ENCODE results near the gene SYPL1. TPM values are rescaled to one million over a fixed set of nuclear protein-coding genes. Genes with fewer than 3 reads are reported as not detected.

The SYPL1 gene
- total and polyA plus RNA-seq, 2 experiments from 2014 or later, result 94.2 to 110 TPM

GRCh38 chr7:106060394-106060920 lies 51.7 kb downstream of the SYPL1 start:
- no peak for DNase-seq (ENCODE audit: low spot score)
- Histone ChIP-seq H3K27ac (no peak overlapping the region), H3K4me2 (no peak overlapping the region), H3K36me3 (replicated peaks; ENCODE audit: insufficient read depth, low read depth) (no peaks in the 10 kb centered on the region), H2AFZ (no peak overlapping the region), H3K27me3 (no peaks in the 10 kb centered on the region), H3K4me1 (ENCODE audit: insufficient read depth) (peaks cover 11% of the 10 kb centered on the region), H3K79me2 (no peaks in the 10 kb centered on the region), H4K20me1 (ENCODE audit: insufficient read depth, poor library complexity, severe bottlenecking) (no peaks in the 10 kb centered on the region), H3K4me3 (no peak overlapping the region), H3K9me3 (ENCODE audit: low read depth) (no peaks in the 10 kb centered on the region), H3K9me2 (replicated peaks; ENCODE audit: insufficient read depth) (no peaks in the 10 kb centered on the region)
- no peak for TF ChIP-seq CTCF (IDR thresholded peaks at IDR 0.05; ENCODE audit: poor library complexity)
- no peak for TF ChIP-seq EZH2 (IDR thresholded peaks at IDR 0.05; ENCODE audit: borderline replicate concordance)
- no peak for TF ChIP-seq EZH2phosphoT487 (IDR thresholded peaks at IDR 0.05; ENCODE audit: low read depth, severe bottlenecking, unreplicated experiment)
- WGBS (ENCODE audit: low lambda C conversion rate, missing lambda C conversion rate), result 88% methylated on average over 7 of the region's 7 CpGs

GRCh38 chr7:106059556-106059955 lies 52.6 kb downstream of the SYPL1 start:
- Histone ChIP-seq H3K36me3 (replicated peaks; ENCODE audit: insufficient read depth, low read depth) (no peaks in the 10 kb centered on the region), H3K27ac (no peak overlapping the region), H3K79me2 (no peaks in the 10 kb centered on the region), H3K4me1 (ENCODE audit: insufficient read depth) (peaks cover 4% of the 10 kb centered on the region), H4K20me1 (ENCODE audit: insufficient read depth, poor library complexity, severe bottlenecking) (no peaks in the 10 kb centered on the region), H3K4me3 (no peak overlapping the region), H3K27me3 (no peaks in the 10 kb centered on the region), H3K9me3 (ENCODE audit: low read depth) (no peaks in the 10 kb centered on the region), H2AFZ (no peak overlapping the region), H3K9me2 (replicated peaks; ENCODE audit: insufficient read depth) (no peaks in the 10 kb centered on the region), H3K4me2 (no peak overlapping the region)
- DNase-seq (ENCODE audit: low spot score), result no peak
- 82% methylated on average over 2 of the region's 2 CpGs for WGBS (ENCODE audit: low lambda C conversion rate, missing lambda C conversion rate)
- TF ChIP-seq CTCF (IDR thresholded peaks at IDR 0.05; ENCODE audit: poor library complexity), result no peak
- no peak for TF ChIP-seq EZH2phosphoT487 (IDR thresholded peaks at IDR 0.05; ENCODE audit: low read depth, severe bottlenecking, unreplicated experiment)
- no peak for TF ChIP-seq EZH2 (IDR thresholded peaks at IDR 0.05; ENCODE audit: borderline replicate concordance)

- Histone ChIP-seq H3K27ac (no peak overlapping the region), H2AFZ (no peak overlapping the region)
Observed at GRCh38 chr7:106058928-106059324, 53.2 kb downstream of the SYPL1 start.

More at GRCh38 chr7:106058928-106059324, 53.2 kb downstream of the SYPL1 start:
- no peak for DNase-seq (ENCODE audit: low spot score)
- H3K9me3 ChIP-seq (ENCODE audit: low read depth), result no peaks in the 10 kb centered on the region
- H3K9me2 ChIP-seq (replicated peaks; ENCODE audit: insufficient read depth), result no peaks in the 10 kb centered on the region
- no peak overlapping the region for H3K4me3 ChIP-seq
- H3K79me2 ChIP-seq, result no peaks in the 10 kb centered on the region
- TF ChIP-seq CTCF (IDR thresholded peaks at IDR 0.05; ENCODE audit: poor library complexity), result no peak
- no peak for TF ChIP-seq EZH2 (IDR thresholded peaks at IDR 0.05; ENCODE audit: borderline replicate concordance)
- no peak for TF ChIP-seq EZH2phosphoT487 (IDR thresholded peaks at IDR 0.05; ENCODE audit: low read depth, severe bottlenecking, unreplicated experiment)
- H3K4me1 ChIP-seq (ENCODE audit: insufficient read depth), result peaks cover 3% of the 10 kb centered on the region
- no peak overlapping the region for H3K4me2 ChIP-seq
- no peaks in the 10 kb centered on the region for H3K27me3 ChIP-seq
- WGBS (ENCODE audit: low lambda C conversion rate, missing lambda C conversion rate), result 95% methylated on average over 3 of the region's 3 CpGs
- no peaks in the 10 kb centered on the region for H3K36me3 ChIP-seq (replicated peaks; ENCODE audit: insufficient read depth, low read depth)
- H4K20me1 ChIP-seq (ENCODE audit: insufficient read depth, poor library complexity, severe bottlenecking), result no peaks in the 10 kb centered on the region

Data from hepatocyte (in vitro differentiated cells).